Osteocyte (in vitro differentiated cells): ENCODE results near the gene NISCH. TPM values are rescaled to one million over a fixed set of nuclear protein-coding genes. Genes with fewer than 3 reads are reported as not detected.

Experiments
- DNase-seq: peaks from one replicate; pipeline ENCODE4 v3.0.0; 2021; ENCODE audit warnings: mixed read lengths; ENCODE audit not compliant: unreplicated experiment; ENCODE audit errors: extremely low spot score
- H3K27ac Mint-ChIP-seq: one replicate; pipeline ENCODE4 v1.8.0; 2021; ENCODE audit warnings: mild to moderate bottlenecking, mixed read lengths; ENCODE audit not compliant: unreplicated experiment
- H3K27me3 Mint-ChIP-seq: one replicate; pipeline ENCODE4 v1.8.0; 2021; ENCODE audit warnings: mixed read lengths; ENCODE audit not compliant: unreplicated experiment
- H3K36me3 Mint-ChIP-seq: one replicate; pipeline ENCODE4 v1.8.0; 2021; ENCODE audit warnings: mixed read lengths; ENCODE audit not compliant: unreplicated experiment
- H3K4me1 Mint-ChIP-seq: one replicate; pipeline ENCODE4 v1.8.0; 2021; ENCODE audit warnings: mixed read lengths; ENCODE audit not compliant: unreplicated experiment
- H3K4me3 Mint-ChIP-seq: one replicate; pipeline ENCODE4 v1.8.0; 2021; ENCODE audit warnings: mild to moderate bottlenecking, moderate library complexity, mixed read lengths; ENCODE audit not compliant: unreplicated experiment
- H3K9me3 Mint-ChIP-seq: one replicate; pipeline ENCODE4 v1.8.0; 2021; ENCODE audit warnings: mixed read lengths; ENCODE audit not compliant: unreplicated experiment
- total RNA-seq: library from RNA; stranded (reverse); gene quantifications from 2 replicates; pipeline ENCODE4 v1.2.1, GENCODE V29; 2021
- TF ChIP-seq, protein P1 (sequence below): fragments of 200-600 bp; sonication (generic); IDR thresholded peaks from 2 replicates; pipeline ENCODE4 v1.5.0; 2021; ENCODE audit warnings: antibody characterized with exemption, mild to moderate bottlenecking, moderate library complexity

The NISCH gene
- total RNA-seq, 1 donor from 2014 or later = 138 TPM

- no peak overlapping the region for H3K4me3 Mint-ChIP-seq
Measured at GRCh38 chr3:52507359-52507758, 52.0 kb downstream of the NISCH start.

DNA sequence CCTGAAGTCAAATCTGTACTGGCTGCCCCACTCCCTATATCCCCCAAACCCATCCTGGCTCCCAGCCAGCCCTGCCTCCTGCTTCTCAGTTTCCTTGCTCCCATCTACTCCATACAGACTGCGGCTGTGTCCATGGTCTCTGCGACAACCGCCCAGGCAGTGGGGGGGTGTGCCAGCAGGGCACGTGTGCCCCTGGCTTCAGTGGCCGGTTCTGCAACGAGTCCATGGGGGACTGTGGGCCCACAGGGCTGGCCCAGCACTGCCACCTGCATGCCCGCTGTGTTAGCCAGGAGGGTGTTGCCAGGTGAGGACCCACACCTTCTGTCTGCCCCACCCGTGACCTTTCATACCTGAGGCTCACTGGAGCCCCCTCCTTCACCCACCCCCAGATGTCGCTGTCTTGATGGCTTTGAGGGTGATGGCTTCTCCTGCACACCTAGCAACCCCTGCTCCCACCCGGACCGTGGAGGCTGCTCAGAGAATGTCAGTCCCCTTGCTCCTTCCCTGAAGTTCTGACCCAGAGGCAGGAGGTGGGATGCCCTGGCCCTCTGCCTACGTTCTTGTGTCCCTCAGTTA lies 54.4 kb downstream of the NISCH start:
- Mint-ChIP-seq H3K27me3 (no peaks in the 10 kb centered on the region), H3K36me3 (no peaks in the 10 kb centered on the region), H3K9me3 (no peaks in the 10 kb centered on the region), H3K4me3 (no peak overlapping the region), H3K4me1 (peaks cover 6% of the 10 kb centered on the region), H3K27ac (no peak overlapping the region)
- DNase-seq = no peak
- TF ChIP-seq, protein P1, sequence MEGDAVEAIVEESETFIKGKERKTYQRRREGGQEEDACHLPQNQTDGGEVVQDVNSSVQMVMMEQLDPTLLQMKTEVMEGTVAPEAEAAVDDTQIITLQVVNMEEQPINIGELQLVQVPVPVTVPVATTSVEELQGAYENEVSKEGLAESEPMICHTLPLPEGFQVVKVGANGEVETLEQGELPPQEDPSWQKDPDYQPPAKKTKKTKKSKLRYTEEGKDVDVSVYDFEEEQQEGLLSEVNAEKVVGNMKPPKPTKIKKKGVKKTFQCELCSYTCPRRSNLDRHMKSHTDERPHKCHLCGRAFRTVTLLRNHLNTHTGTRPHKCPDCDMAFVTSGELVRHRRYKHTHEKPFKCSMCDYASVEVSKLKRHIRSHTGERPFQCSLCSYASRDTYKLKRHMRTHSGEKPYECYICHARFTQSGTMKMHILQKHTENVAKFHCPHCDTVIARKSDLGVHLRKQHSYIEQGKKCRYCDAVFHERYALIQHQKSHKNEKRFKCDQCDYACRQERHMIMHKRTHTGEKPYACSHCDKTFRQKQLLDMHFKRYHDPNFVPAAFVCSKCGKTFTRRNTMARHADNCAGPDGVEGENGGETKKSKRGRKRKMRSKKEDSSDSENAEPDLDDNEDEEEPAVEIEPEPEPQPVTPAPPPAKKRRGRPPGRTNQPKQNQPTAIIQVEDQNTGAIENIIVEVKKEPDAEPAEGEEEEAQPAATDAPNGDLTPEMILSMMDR = no peak

More at GRCh38 chr3:52507359-52507758, 52.0 kb downstream of the NISCH start:
- Mint-ChIP-seq H3K9me3 (no peaks in the 10 kb centered on the region), H3K4me1 (peaks cover 6% of the 10 kb centered on the region), H3K36me3 (no peaks in the 10 kb centered on the region), H3K27ac (peak overlapping the region; percentile 40), H3K27me3 (no peaks in the 10 kb centered on the region)
- DNase-seq = no peak
- TF ChIP-seq, protein P1 = no peak

GRCh38 chr3:52511509-52511908 lies 56.1 kb downstream of the NISCH start:
- DNase-seq = no peak
- no peak overlapping the region for H3K27ac Mint-ChIP-seq
- no peaks in the 10 kb centered on the region for H3K9me3 Mint-ChIP-seq
- H3K4me1 Mint-ChIP-seq = peaks cover 10% of the 10 kb centered on the region
- H3K27me3 Mint-ChIP-seq = no peaks in the 10 kb centered on the region
- H3K36me3 Mint-ChIP-seq = no peaks in the 10 kb centered on the region
- TF ChIP-seq, protein P1 = no peak
- H3K4me3 Mint-ChIP-seq = no peak overlapping the region

DNA sequence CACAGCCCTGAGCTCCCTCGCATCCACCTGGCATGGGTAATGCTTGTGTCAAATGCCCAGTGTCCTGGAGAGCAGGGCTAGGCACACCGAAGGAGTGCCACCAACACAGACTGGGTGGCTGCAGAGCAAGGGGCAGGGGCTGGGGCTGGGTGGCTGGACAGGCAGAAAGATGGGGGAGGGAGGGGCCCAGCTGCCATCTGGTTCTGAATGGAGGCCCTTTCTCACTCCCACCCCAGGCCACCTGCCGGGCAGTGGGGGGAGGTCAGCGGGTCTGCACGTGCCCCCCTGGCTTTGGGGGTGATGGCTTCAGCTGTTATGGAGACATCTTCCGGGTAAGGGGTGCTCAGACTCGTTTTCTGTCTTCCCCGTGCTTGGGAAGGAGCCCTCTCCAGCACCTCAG lies 56.7 kb downstream of the NISCH start:
- no peak overlapping the region for H3K27ac Mint-ChIP-seq
- TF ChIP-seq, protein P1 = no peak
- no peaks in the 10 kb centered on the region for H3K27me3 Mint-ChIP-seq
- H3K4me1 Mint-ChIP-seq = peaks cover 8% of the 10 kb centered on the region
- H3K4me3 Mint-ChIP-seq = no peak overlapping the region
- no peaks in the 10 kb centered on the region for H3K9me3 Mint-ChIP-seq
- H3K36me3 Mint-ChIP-seq = no peaks in the 10 kb centered on the region
- DNase-seq = no peak

- Mint-ChIP-seq H3K9me3 (no peaks in the 10 kb centered on the region), H3K4me1 (peaks cover 4% of the 10 kb centered on the region), H3K36me3 (no peaks in the 10 kb centered on the region), H3K27ac (no peak overlapping the region), H3K4me3 (no peak overlapping the region), H3K27me3 (no peaks in the 10 kb centered on the region)
- no peak for DNase-seq
- TF ChIP-seq, protein P1 = no peak
Measured at GRCh38 chr3:52512727-52513126, 57.3 kb downstream of the NISCH start.
